HT1080 (cell line): ENCODE measurements around the gene GRID1. TPM values are rescaled to one million over a fixed set of nuclear protein-coding genes. Genes with fewer than 3 reads are reported as not detected.

Source experiments
- DNase-seq: peaks from one replicate; pipeline ENCODE4 v3.0.0-alpha.2; 2015; ENCODE audit warnings: low read depth
- total RNA-seq: library from RNA; depleted of rRNA; stranded (reverse); fragments of >200 nt; shearing (Covaris generic); gene quantifications from 2 replicates; pipeline ENCODE4 v1.2.3, GENCODE V29; 2014

The GRID1 gene
- total RNA-seq, 1 experiment from 2014 or later, result 5.4 TPM

DNA sequence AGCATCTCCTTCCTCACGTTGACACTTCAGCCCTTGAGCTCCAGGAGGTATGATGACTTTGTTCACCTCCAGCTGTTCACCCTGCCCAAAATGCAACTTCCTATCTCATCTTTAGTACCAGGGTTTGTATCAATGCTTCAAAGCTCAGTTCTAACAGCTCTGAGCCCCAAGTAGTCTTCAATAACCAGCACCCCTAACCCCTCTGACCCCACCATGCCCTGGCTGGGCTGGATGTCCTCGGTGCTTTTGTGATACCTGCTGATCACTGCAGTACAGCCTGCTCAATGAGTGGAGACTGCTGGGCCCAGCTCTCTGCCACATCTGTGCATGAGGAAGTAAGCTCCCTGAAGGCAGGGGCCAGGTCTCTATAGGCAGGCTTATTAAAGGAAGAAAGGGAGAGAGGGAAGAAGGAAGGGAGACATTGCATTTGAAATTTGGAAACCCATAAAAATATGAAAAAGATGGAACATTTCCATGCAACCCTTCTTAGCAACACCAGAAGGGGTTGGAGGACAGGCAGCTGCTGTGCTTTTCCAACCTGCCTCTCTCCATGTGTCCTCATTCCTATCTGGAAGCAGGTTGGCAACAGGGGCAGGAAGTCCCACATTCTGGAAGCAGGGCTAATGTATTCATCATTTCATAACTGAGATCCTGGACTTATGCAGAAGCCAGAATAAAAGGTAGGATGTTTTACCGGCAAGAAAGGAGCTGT, 756.1 kb downstream of the GRID1 start:
- DNase-seq, result no peak

DNA sequence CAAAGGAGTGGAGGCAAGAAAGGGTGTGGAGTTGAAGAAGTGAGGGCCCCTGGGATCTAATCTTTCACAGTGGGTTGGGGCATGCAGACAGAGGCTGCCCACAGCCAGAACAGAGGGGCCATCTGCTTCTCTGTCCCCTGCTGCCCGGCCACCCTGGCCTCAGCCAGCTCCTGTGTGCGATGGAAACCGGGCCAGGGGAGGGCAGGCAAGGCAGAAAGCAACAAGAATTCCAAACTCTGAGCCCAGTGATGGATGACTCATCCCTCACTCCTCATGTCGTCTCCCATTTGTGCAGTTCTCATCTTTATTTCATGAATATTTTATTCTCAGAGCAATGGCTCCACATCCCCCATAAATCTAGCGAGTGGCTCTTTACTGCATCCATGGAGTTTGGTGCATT, 757.1 kb downstream of the GRID1 start:
- DNase-seq, result peak; percentile 14

DNA sequence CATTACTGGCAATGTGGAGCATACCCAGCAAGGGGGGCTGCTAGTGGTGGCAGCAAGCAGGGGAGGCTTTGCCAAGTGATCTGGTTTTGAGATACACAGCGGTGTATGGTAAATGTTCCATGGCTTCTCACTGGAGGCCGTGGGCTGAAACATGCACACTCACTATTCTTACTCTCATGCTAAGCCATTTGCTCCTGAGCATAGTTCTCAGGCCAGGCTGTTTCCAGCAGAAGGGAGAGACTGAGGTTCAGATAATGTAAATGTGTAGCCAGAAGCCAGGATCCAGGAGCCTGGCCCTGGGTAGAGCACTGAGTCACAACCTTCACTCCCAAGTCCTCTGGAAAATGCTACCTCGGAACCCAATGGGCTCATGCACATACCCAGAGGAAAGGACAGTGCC, 757.9 kb downstream of the GRID1 start:
- no peak for DNase-seq

DNA sequence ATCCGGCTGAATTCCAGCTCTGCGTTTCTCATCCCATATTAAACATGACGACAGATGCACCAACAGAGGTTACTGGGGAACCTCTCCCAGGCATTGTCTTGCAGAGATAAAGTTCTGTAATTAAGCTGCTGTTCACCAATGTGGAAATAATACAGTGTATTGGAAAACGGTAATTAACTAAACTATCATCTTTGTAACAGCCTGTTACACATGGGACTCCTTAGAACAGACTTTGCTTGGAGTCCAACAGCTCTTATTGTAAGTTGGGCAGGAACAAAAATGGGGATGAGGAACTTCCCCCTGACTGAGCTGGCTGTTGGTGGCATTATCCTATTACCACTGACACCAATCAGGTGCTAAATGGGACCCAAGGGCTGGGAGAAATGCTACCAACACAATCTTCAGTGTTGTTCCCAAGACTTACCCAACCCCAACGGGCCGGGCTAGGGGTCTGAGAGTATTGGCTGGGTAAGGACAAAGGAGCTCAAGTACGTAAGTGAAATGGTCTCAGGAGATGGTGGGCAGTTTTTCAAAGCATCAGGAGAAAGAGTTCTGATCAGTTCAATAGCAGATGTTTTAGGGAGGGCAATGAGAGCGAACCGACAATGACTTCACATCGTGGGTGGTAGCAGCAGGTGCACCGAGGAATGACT, 759.4 kb downstream of the GRID1 start:
- DNase-seq, result no peak

DNA sequence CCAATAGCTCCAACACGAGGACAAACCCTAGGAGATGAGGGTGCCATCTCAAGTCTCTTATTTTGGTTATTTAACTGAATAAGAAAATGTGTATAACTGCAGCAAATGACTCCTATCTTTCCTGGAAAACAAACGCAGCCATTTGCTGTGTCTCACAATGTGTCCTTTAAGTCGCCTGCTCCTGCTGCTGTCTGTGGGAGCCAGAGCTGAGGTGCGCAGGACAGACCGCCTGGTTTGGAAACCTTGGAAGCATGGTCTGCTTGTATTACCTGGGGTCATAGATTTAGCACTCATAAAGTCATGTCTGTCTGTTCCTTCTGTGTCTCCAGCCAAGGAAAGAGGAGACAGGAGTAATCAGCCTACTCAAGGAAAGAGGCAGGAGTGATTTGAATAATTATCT, 760.2 kb downstream of the GRID1 start:
- no peak for DNase-seq

DNA sequence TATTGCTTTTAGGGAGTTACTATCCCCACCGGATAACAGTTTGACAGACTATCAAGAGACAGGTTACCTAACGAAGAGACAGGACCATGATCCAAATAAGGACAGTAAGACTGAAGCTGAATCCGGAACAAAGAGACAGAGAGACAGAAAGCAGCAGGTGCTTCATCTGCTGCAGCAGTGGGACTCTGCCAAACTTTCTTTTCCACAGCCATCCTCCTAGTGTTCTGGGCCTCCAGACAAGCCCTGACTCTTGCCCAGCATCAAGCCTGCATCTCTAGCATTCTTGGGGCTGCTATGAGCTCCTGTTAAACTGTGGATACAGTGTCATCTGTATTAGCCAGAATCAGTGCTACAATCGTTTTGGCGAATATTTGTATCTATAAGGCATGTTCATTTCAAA, 761.7 kb downstream of the GRID1 start:
- no peak for DNase-seq

DNA sequence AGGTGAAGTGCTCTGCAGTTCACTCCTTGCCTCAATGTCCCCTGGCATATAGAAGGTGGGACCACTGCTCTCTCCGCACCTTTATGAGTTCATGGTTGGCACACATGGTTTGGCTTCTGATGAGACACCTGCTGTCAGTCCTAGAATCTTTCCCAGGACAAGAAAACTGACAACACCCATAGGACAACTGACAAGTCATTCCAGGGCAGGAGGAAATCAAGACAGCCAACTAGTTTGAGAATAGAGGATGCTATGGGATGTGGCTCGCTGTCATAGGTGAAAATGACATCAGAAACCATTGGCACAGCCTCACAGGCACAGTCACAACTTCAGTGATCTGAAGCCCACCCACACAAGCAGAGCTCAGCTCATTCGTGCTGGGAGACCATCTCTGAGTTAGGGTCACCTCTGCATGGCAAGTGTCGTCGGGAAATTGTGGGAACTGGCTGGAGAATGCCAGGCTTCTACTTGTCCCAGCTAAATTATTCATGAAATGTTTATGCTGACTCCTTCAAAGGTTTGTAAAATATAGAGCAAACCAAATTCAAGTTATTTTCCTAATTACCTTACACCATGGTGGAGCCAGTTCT, 762.4 kb downstream of the GRID1 start:
- no peak for DNase-seq

DNA sequence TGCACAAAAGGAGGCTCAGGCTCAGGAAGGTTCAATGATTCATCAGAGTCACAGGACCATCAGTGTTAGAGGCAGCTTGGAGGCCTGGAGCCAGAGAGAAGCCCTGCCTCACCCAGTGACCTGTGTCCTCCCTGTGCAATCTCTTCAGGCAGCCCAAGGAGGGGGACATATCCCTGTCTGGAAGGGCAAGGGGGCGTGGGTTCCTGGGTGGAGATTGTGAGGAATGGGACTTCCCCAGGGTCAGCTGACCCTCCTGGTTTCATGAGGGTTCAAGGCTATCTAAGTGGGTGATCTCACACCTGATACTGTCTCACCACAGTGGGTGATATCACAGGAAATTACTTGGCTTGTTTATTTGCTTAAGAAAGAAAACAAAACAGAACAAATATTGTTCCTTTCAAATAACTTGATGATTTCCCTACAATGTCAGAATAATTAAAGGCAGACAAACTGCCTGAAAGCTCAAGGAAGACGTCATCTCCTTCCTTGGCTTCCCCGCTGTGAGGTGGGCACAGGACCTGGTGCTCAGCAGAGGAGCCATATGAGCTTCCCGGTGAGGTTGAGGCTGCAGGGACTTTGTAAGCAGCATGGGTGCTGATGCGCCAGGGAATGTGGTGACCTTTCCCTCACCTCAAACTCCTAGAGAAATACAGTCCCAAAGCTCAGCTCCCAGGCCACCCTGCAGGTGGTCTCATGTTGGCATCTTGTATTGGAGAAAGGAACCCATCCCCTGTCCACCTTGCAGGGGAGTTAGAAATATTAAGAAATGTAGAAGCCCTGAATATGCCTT, 763.2 kb downstream of the GRID1 start:
- no peak for DNase-seq

DNA sequence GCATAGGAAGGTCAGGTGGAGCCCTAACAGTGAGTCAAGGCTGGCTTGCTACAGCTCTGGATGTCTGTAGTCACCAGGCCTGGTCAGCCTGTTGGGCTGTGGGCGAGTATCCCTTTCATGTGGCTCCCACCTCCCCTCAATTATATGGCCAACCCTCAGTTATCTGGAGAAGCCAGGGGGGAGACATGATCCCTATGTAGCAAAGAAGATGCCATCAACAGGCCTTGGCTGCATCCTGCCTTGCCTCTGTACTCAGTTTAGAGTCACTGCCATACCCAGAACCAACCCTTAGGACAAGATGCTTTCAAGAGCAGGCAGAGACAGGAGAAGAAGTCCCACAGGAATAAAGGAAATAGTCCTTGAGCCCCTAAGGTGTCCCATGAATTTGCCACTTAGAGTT, 763.9 kb downstream of the GRID1 start:
- no peak for DNase-seq

DNA sequence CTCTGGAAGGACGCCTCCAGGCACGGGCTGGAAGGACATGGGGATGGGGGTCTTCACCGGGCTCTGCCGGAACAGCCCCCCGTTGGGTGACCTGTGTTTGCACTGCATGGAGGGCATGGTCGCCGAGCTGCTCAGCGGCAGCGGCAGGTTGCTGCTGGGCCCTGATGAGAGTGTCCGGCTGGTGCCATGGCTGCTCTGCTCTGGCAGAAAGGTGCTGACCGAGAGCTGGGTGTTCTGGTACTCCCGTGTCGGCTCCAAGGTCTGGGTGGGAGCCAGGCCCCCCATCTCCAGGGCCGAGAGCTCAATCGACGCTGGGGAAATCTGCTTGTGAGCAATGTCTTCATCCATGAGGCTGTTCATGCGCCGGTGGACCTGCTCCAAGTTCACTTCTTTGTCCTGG, 764.3 kb downstream of the GRID1 start:
- DNase-seq, result no peak

DNA sequence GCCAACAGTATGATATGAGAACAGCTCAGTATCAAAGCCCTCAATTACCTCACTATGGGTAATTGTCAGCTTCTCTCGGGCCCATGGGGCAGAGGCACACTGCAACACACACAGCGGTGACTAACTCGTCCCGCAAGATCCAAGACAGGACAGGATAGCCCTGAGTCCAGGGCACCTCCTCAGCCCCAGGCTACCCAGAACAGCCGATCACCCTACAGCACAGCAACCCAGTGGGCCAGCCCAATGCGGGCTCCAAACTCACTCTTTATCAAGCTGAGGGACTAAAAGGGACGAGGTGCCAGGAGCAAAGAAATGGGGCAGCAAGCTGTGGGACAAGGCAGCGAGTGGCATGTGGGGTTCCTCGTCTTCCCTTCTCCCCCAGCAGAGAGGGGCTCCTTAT, 765.1 kb downstream of the GRID1 start:
- no peak for DNase-seq

DNA sequence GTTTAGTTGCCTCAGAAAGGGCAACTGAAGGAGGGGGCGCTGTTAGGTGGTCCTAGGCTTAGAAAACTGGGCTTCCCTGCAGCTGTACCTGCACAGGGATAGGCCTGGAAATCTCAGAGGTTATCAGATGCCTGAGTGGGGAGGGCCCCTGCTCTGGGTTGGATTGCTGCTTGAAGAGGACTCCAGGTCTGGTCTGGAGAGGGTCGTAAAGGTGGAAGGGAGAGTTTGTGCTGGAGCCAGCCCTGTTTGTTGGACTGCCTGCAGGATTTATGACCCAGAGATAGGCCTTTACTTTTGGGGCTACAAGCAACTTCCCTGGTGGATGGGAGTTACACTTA, 765.9 kb downstream of the GRID1 start:
- DNase-seq, result no peak

DNA sequence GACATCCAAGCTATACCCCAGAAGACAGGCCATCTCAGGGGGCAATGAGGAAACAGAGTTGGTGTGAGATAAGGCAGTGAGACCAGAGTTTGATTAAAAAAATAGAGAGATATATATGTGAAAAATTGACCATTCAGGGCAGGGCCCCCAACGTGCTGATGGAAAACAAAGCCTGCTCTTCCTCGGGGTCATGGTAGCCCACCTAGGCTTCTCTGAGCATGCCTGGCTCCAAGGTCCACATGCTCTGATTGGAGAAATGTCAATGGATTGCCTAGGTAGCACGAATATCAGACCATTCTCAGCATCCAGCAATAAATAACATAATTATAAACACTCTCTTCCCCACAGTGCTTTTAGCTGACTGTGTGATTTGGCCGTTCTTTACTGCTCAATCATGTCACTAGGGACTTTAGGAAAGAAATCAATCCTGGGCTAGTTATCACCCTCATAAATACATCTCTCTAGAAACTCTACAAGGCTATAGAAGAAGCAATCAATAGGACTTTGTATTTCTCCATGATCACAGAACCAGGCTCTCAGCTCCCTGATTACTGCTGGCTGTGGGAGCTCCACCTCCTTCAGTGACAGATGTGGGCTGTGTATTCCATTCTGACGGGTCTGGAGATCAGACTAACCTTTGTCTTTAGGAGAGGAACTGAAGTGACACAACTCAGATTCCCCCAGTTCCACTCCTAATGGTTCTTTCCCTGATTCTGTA, 766.4 kb downstream of the GRID1 start:
- DNase-seq, result no peak

DNA sequence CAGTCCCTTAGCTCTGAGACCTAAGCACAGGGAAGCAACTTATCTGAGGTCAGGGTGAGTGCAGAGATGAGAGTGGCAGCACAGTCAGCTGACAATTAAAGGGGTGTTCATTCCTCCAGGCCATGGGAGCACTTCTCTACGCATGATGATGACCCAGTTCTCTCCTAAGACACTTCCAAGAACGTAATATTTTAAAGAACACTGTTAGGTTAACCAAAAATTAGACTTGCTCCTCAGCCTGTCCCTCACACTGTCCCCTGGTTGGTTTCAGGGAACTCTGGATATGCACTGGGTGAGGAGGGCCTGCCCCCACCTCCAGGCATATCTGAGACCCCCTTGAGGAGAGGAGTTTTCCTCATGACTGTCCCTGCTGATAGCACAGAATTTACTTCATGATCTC, 767.5 kb downstream of the GRID1 start:
- DNase-seq, result no peak

DNA sequence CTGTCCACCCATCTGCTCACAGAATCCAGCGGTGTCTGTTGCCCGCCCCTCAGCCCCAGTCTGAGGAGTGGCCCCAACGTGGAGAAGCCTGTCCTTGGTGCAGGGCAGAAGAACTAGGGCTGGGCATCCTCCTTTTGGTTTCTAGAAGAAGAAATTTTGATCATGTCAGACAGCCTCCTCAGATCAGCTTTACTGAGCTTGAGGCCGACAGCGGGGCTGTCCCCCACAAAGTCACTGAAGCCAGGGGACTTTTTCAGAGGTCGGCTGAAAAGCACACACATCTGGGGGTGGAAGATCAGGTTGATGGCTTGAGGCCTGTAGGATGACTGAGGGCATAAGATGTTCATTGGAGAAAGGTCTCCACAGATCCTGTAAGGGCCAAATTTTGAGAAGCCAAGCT, 767.9 kb downstream of the GRID1 start:
- no peak for DNase-seq

DNA sequence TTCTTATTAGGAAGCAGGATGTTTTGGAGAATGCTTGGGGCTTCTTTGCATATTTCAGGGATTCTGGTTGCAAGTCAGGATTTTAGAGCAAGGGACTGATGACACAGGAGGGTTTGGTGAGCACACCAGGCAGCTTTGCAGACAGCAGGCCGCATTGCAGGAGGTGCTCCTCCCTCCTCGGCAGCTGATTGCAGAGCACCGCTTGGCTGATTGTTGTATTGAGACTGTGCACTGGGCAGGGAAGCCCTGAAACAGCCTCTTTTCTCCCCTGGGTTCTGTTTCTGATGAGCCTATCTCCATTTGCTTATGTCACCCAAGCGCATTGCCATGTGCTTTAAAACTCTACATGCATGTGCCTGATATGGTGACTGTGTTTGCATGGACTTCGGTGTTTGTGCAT, 769.6 kb downstream of the GRID1 start:
- no peak for DNase-seq

DNA sequence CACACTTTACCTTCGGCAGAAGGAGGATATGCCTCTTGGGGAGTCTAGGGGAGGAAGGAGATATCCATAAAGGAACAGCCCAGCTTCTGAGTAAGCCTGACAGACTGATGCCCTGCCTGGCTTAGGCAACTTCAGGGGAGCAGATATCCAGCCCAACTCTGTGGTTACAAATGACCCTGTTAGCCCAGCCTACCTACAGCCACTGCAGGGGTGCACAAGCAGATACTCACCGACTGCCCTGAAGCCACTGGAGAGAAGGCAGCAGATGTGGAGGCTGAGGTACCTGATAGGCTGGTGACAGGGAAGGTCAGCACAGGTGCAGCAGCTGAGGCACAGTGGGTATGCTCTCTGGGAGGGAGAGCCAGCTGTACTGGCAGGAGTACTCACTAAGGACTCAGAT, 770.2 kb downstream of the GRID1 start:
- DNase-seq, result no peak

DNA sequence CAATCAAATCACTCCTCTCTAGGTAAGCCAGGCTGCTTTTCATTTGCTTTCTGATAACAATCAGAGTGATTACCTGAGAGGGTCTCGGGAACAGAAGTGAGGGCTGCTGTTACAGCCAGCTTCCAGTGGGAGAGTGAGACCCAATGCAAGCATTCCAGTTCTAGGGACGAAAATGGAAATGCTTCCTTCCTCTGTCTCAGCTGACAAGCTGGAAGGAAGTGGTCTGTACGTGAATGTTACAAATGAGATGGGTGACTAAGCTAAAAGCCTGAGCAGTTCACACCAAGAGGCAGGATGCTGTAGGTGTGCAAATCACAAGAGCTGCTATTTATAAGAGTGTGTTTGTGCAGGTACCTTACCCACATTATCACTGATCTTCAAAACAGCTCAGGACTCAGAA, 772.4 kb downstream of the GRID1 start:
- DNase-seq, result peak; percentile 68

DNA sequence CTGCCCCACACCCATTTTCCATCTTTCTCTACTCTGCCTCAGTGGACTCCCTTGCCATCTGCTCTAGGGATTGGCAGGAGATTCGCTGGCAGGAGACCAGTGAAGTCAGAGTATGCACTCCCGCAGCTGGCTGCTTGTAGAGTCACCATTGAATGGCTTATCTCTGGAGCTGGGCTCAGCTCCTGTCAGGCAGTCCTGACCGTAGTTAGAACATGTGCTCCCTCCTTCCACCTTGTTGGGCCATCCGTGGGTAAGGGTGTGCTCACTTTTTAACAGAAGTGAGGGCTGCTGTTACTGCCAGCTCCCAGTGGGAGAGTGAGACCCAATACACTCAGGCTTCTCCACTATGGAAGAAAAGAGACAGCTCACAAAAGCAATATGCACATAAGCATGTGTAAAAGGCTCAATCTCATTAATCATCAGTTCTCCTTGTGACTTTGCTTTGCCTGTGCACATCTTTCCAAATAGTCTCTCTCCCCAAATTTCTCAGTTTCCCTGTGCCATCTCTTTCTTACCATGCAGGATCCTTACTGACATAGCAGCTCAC, 773.3 kb downstream of the GRID1 start:
- DNase-seq, result no peak

DNA sequence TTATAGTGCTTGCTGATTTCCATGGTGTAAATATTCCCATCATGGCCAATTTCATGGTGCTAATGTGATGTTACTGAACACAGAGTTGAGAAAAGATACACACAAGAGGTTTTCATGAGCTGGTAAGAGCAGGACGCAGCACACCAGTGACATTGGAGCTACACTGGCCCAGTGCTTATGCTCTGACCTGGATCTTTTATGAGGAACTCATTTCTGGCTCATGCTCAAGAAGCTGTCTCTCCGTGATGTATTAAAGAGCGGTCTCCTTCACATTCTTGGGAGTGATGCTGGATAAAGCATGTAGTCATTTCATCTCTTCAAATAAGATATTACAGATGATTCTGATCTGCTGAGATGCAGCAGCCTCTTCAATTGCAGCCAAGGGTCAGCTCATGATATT, 785.2 kb downstream of the GRID1 start:
- no peak for DNase-seq

DNA sequence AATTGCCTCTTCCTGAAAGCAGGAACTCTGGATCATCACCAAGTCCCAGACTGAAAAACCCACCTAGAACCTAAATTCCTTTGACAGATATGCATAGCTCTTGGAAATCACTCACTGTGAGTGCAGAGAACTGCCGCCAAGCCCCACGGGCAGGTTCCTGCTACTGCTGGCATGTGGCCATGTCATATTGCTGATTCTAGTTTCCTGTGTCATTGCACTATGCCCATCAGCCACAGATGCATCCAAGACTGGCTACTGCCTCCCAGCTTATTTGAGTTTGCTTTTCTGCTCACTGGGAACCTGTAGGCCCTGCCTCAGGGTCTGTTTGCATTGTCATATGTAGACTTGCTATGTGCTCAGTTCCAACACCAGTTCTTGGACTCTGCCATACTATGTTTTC, 786.0 kb downstream of the GRID1 start:
- DNase-seq, result no peak
